Panc1 (cell line): ENCODE data around the gene MTR.

ENCODE experiments used
- POLR2AphosphoS5 ChIP-seq: IDR thresholded peaks from 2 replicates; pipeline ENCODE4 v1.6.1; 2012; ENCODE audit warnings: mild to moderate bottlenecking, low read depth, low read length, moderate library complexity
- TCF7L2 ChIP-seq: IDR thresholded peaks from 2 replicates; pipeline ENCODE4 v1.6.1; 2011; ENCODE audit warnings: mild to moderate bottlenecking, low read depth, low read length, inconsistent platforms
- TF ChIP-seq, protein P1 (sequence below): fragments of 450-650 bp; IDR thresholded peaks from 2 replicates; pipeline ENCODE4 v1.5.1; 2017; ENCODE audit warnings: mild to moderate bottlenecking
- TF ChIP-seq, protein P2 (sequence below), 2 experiments: IDR thresholded peaks; 2 replicates each; pipeline ENCODE4 v1.6.1; 2011 to 2012; ENCODE audit warnings: low read depth in 2 of 2, control low read depth in 1 of 2, low read length in 1 of 2, mild to moderate bottlenecking in 1 of 2, moderate library complexity in 1 of 2; ENCODE audit not compliant: insufficient read depth in 1 of 2

DNA sequence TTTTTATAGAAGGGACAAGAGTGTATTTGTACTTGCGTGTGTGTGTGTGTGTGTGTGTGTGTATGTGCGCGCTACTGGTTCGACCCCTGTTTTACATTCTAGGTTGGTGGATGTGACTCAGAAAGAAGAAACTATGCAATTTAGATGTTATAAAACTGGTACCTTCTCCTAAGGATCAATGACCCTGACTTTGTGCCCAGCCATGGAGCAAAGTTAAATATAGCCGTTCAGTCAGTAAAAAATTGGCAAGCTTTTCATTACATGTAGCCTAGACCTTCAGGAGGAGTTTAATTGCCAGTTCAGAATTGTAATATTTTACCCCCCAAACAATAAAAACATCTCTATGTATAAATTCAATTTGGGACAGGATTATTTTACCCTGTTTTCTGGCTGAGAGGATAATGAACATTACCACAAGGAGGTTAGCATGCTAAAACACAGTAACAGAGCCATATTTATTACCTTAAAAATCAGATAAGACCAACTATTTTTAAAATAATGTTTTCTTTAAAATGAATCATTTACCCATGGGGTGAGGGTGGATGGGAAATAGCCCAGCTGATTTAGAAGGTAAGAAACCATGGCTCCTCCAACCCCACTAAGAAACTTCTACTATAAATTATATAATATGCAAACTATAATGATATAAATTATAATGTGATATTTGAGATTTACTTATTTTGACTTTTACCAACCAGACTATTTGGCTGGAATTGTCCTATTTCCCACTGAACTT lies 33.5 kb upstream of the MTR start:
- TF ChIP-seq TCF7L2 (no peak), POLR2AphosphoS5 (no peak)
- TF ChIP-seq, protein P1, sequence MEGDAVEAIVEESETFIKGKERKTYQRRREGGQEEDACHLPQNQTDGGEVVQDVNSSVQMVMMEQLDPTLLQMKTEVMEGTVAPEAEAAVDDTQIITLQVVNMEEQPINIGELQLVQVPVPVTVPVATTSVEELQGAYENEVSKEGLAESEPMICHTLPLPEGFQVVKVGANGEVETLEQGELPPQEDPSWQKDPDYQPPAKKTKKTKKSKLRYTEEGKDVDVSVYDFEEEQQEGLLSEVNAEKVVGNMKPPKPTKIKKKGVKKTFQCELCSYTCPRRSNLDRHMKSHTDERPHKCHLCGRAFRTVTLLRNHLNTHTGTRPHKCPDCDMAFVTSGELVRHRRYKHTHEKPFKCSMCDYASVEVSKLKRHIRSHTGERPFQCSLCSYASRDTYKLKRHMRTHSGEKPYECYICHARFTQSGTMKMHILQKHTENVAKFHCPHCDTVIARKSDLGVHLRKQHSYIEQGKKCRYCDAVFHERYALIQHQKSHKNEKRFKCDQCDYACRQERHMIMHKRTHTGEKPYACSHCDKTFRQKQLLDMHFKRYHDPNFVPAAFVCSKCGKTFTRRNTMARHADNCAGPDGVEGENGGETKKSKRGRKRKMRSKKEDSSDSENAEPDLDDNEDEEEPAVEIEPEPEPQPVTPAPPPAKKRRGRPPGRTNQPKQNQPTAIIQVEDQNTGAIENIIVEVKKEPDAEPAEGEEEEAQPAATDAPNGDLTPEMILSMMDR: no peak
- TF ChIP-seq, protein P2, sequence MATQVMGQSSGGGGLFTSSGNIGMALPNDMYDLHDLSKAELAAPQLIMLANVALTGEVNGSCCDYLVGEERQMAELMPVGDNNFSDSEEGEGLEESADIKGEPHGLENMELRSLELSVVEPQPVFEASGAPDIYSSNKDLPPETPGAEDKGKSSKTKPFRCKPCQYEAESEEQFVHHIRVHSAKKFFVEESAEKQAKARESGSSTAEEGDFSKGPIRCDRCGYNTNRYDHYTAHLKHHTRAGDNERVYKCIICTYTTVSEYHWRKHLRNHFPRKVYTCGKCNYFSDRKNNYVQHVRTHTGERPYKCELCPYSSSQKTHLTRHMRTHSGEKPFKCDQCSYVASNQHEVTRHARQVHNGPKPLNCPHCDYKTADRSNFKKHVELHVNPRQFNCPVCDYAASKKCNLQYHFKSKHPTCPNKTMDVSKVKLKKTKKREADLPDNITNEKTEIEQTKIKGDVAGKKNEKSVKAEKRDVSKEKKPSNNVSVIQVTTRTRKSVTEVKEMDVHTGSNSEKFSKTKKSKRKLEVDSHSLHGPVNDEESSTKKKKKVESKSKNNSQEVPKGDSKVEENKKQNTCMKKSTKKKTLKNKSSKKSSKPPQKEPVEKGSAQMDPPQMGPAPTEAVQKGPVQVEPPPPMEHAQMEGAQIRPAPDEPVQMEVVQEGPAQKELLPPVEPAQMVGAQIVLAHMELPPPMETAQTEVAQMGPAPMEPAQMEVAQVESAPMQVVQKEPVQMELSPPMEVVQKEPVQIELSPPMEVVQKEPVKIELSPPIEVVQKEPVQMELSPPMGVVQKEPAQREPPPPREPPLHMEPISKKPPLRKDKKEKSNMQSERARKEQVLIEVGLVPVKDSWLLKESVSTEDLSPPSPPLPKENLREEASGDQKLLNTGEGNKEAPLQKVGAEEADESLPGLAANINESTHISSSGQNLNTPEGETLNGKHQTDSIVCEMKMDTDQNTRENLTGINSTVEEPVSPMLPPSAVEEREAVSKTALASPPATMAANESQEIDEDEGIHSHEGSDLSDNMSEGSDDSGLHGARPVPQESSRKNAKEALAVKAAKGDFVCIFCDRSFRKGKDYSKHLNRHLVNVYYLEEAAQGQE (IDR thresholded peaks at IDR 0.05; ENCODE audit: insufficient read depth in 1 of 2, low read depth in 2 of 2, low read length in 1 of 2): no peak
